Motor neuron (in vitro differentiated cells): Measurements from ENCODE around the gene TMIE. TPM values are rescaled to one million over a fixed set of nuclear protein-coding genes. Genes with fewer than 3 reads are reported as not detected.

ENCODE experiments used
- ATAC-seq, 8 experiments: fragments of 200-7000 bp; cut with Tn5 transposase; replicated peaks in 6 of 8; 2 replicates each; pipeline ENCODE4 v1.8.0; 2021; ENCODE audit warnings: mild to moderate bottlenecking in 8 of 8, moderate library complexity in 8 of 8
- H3K27ac ChIP-seq, 2 donors: fragments of 250-450 bp; sonication (Bioruptor Pico); 2 replicates each; pipeline ENCODE4 v1.9.0; 2021; ENCODE audit warnings: antibody characterized with exemption in 2 of 2, mild to moderate bottlenecking in 2 of 2, moderate library complexity in 1 of 2
- H3K4me1 ChIP-seq, 2 donors: fragments of 250-450 bp; sonication (Bioruptor Pico); replicated peaks in 1 of 2; 2 replicates each; pipeline ENCODE4 v1.6.1; 2021; ENCODE audit warnings: antibody characterized with exemption in 2 of 2, mild to moderate bottlenecking in 2 of 2, moderate library complexity in 1 of 2
- H3K4me3 ChIP-seq, 5 donors: fragments of 250-450 bp; sonication (Bioruptor Pico); 2 replicates each; pipeline ENCODE4 v1.9.0; 2021; ENCODE audit warnings: antibody characterized with exemption in 5 of 5, mild to moderate bottlenecking in 5 of 5, moderate library complexity in 4 of 5
- WGBS, 10 experiments: fragments of 450-650 bp; shearing (Covaris generic); methylation state at CpG; one replicate each; pipeline ENCODE4 v1.0.0; 2022; 5-methylcytosine and 5-hydroxymethylcytosine counted together
- in situ Hi-C, 9 experiments: fragments of 400-800 bp; cut with MboI; loops; one replicate each; pipeline ENCODE4 v1.15.0; 2021; ENCODE audit warnings: low sequenced_read_pairs in 9 of 9, low pct_unique_long_range_greater_than_20kb in 2 of 9; ENCODE audit not compliant: unreplicated experiment in 9 of 9
- total RNA-seq, 8 experiments: library from RNA; unstranded; fragments of 300-600 nt; gene quantifications; 2 replicates each; pipeline versions ENCODE4 v1.2.3 to v1.2.4, GENCODE V29; 2022

The TMIE gene
- total RNA-seq, 8 experiments from 2014 or later = 0.25 to 2.6 (median 0.82) TPM; not detected in 2

GRCh38 chr3:46681856-46682540 lies 19.2 kb upstream of the TMIE start:
- 77 to 100% (median 100%) methylated on average over 1 to 5 of the region's 13 CpGs; no CpG with 5 or more reads in 3 of the 10 experiments for whole genome bisulfite sequencing, 10 experiments
- no peak overlapping the region for H3K4me3 ChIP-seq
- in situ Hi-C loops = no loop called here
- H3K27ac ChIP-seq = no peak overlapping the region
- no peak for ATAC-seq
- H3K4me1 ChIP-seq = peaks cover 2 to 4% of the 10 kb centered on the region in 2 donors

- no peak for ATAC-seq
- in situ Hi-C loops = no loop called here
- Histone ChIP-seq H3K27ac (no peak overlapping the region), H3K4me3 (no peak overlapping the region), H3K4me1 (no peaks in the 10 kb centered on the region)
- WGBS, 10 experiments = 83 to 93% (median 90%) methylated on average over 1 to 7 of the region's 11 CpGs; no CpG with 5 or more reads in 7 of the 10 experiments
Observed at GRCh38 chr3:46682974-46683373, 18.2 kb upstream of the TMIE start.

GRCh38 chr3:46684891-46685290 lies 16.3 kb upstream of the TMIE start:
- Histone ChIP-seq H3K4me1 (no peaks in the 10 kb centered on the region), H3K27ac (no peak overlapping the region), H3K4me3 (no peak overlapping the region)
- no peak for ATAC-seq
- WGBS, 10 experiments = 40 to 100% (median 80%) methylated on average over 1 to 2 of the region's 2 CpGs; no CpG with 5 or more reads in 5 of the 10 experiments
- in situ Hi-C loops = no loop called here

GRCh38 chr3:46685446-46685845 lies 15.7 kb upstream of the TMIE start:
- no peak for ATAC-seq
- 60 to 92% (median 82%) methylated on average over 1 to 8 of the region's 9 CpGs; no CpG with 5 or more reads in 6 of the 10 experiments for WGBS, 10 experiments
- Histone ChIP-seq H3K4me3 (no peak overlapping the region), H3K4me1 (no peaks in the 10 kb centered on the region), H3K27ac (no peak overlapping the region)
- in situ Hi-C loops = no loop called here

- 73 to 100% (median 92%) methylated on average over 1 to 2 of the region's 5 CpGs; no CpG with 5 or more reads in 6 of the 10 experiments for WGBS, 10 experiments
- in situ Hi-C loops = loop anchor here in 1 of 9 experiments (10.0 kb wide), 1 partner anchor 204 kb away; no protein-coding TSS in a partner anchor
- peaks cover 9 to 16% of the 10 kb centered on the region in 2 donors for H3K4me1 ChIP-seq
- H3K27ac ChIP-seq = no peak overlapping the region
- peak in 4 of 8 experiments; percentile 5 to 63 (median 35) for ATAC-seq
- H3K4me3 ChIP-seq = no peak overlapping the region
Observed at GRCh38 chr3:46690798-46691197, 10.4 kb upstream of the TMIE start.

GRCh38 chr3:46692566-46692990 lies 8.6 kb upstream of the TMIE start:
- in situ Hi-C loops = loop anchor here in 1 of 9 experiments (10.0 kb wide), 1 partner anchor 202 kb away; no protein-coding TSS in a partner anchor
- Histone ChIP-seq H3K4me1 (peaks cover 9 to 16% of the 10 kb centered on the region in 2 donors), H3K27ac (no peak overlapping the region), H3K4me3 (peak overlapping the region in 3 of 5 donors; percentile 25 to 34 (median 26))
- peak in 3 of 8 experiments; percentile 0 to 3 (median 1) for ATAC-seq
- WGBS, 10 experiments = 56 to 80% (median 73%) methylated on average over 1 to 7 of the region's 11 CpGs; no CpG with 5 or more reads in 6 of the 10 experiments

GRCh38 chr3:46693038-46693891 lies 7.9 kb upstream of the TMIE start, which contains the start of gene ALS2CL:
Gene ALS2CL, minus strand, starts transcription at chr3:46693679. Its CDS starts 4,239 bp downstream, at chr3:46689440.
- in situ Hi-C loops = loop anchor here in 1 of 9 experiments (10.0 kb wide), 1 partner anchor 202 kb away; no protein-coding TSS in a partner anchor
- ATAC-seq = peak; percentile 34 to 72 (median 68)
- WGBS, 10 experiments = 0 to 20% (median 0%) methylated on average over 1 to 9 of the region's 71 CpGs; no CpG with 5 or more reads in 5 of the 10 experiments
- Histone ChIP-seq H3K4me3 (peak within 1 kb of the TSS; percentile 19 to 34 (median 26)), H3K4me1 (peaks cover 9 to 16% of the 10 kb centered on the region in 2 donors), H3K27ac (no peak within 1 kb of the TSS)

- peak in 6 of 8 experiments; percentile 1 to 31 (median 11) for ATAC-seq
- Histone ChIP-seq H3K4me3 (peak overlapping the region in 1 of 5 donors; percentile 34), H3K27ac (no peak overlapping the region), H3K4me1 (peaks cover 9 to 16% of the 10 kb centered on the region in 2 donors)
- in situ Hi-C loops = loop anchor here in 1 of 9 experiments (10.0 kb wide), 1 partner anchor 201 kb away; no protein-coding TSS in a partner anchor
- WGBS, 10 experiments = 77% methylated on average over 5 of the region's 30 CpGs; no CpG with 5 or more reads in 9 of the 10 experiments
Observed at GRCh38 chr3:46693892-46694226, 7.3 kb upstream of the TMIE start.

- no peak overlapping the region for H3K4me3 ChIP-seq
- peaks cover 12 to 20% of the 10 kb centered on the region in 2 donors for H3K4me1 ChIP-seq
- ATAC-seq = no peak
- whole genome bisulfite sequencing, 10 experiments = no CpG with 5 or more reads among the region's 3 CpGs
- no peak overlapping the region for H3K27ac ChIP-seq
- in situ Hi-C loops = loop anchor here in 1 of 9 experiments (10.0 kb wide), 1 partner anchor 200 kb away; no protein-coding TSS in a partner anchor
Observed at GRCh38 chr3:46694520-46694919, 6.7 kb upstream of the TMIE start.

GRCh38 chr3:46695177-46695961 lies 5.8 kb upstream of the TMIE start:
- H3K4me3 ChIP-seq = no peak overlapping the region
- H3K4me1 ChIP-seq = peaks cover 20 to 28% of the 10 kb centered on the region in 2 donors
- peak in 1 of 8 experiments; percentile 18 for ATAC-seq
- in situ Hi-C loops = loop anchor here in 1 of 9 experiments (10.0 kb wide), 1 partner anchor 199 kb away; no protein-coding TSS in a partner anchor
- 50 to 71% (median 54%) methylated on average over 1 to 6 of the region's 11 CpGs; no CpG with 5 or more reads in 5 of the 10 experiments for WGBS, 10 experiments
- no peak overlapping the region for H3K27ac ChIP-seq

- 100% methylated on average over 1 to 3 of the region's 4 CpGs; no CpG with 5 or more reads in 8 of the 10 experiments for WGBS, 10 experiments
- Histone ChIP-seq H3K4me1 (peaks cover 28 to 32% of the 10 kb centered on the region in 2 donors), H3K27ac (no peak overlapping the region), H3K4me3 (no peak overlapping the region)
- ATAC-seq = peak; percentile 5 to 65 (median 21)
- in situ Hi-C loops = loop anchor here in 1 of 9 experiments (10.0 kb wide), 1 partner anchor 199 kb away; no protein-coding TSS in a partner anchor
Observed at GRCh38 chr3:46695962-46696894, 5.0 kb upstream of the TMIE start.
